ENCODE measurements around the gene ELAPOR1. TPM values are rescaled to one million over a fixed set of nuclear protein-coding genes. Genes with fewer than 3 reads are reported as not detected.

ELAPOR1 gene
- total and polyA plus RNA-seq, 9 of the 15 experiments (the other 6 are each of a cell fraction or from before 2014, with no cell fraction given), result 0.07 to 1.2 (median 0.18) TPM

GRCh38 chr1:109075531-109076490 lies 38.1 kb upstream of the ELAPOR1 start, which contains the start of gene TAF13 (continued):
- TF ChIP-seq BCLAF1 (IDR thresholded peaks at IDR 0.05; ENCODE audit: borderline replicate concordance in 1 of 2, control insufficient read depth in 1 of 2, low read depth in 2 of 2, low read length in 1 of 2) (no peak; a peak in 1 of 4 replicates), ZNF232 (CRISPR knock-in tag; IDR thresholded peaks at IDR 0.05) (no peak), DDX20 (tag; IDR thresholded peaks at IDR 0.05; ENCODE audit: low read depth) (no peak), ZNF589 (CRISPR knock-in tag; IDR thresholded peaks at IDR 0.05; ENCODE audit: low read depth) (peak; percentile 75), ZC3H11A (IDR thresholded peaks at IDR 0.05; ENCODE audit: low read depth, low read length) (peak; percentile 56; the same call in 1 of the 2 replicates), SMAD4 (CRISPR knock-in tag; conservative IDR thresholded peaks at IDR 0.05) (peak; percentile 34; the same call in 1 of the 2 replicates), SNIP1 (IDR thresholded peaks at IDR 0.05; ENCODE audit: low read depth) (no peak), MYBL2 (IDR thresholded peaks at IDR 0.05; ENCODE audit: low read depth) (no peak), MYBL2 (CRISPR knock-in tag; IDR thresholded peaks at IDR 0.05; ENCODE audit: borderline replicate concordance) (no peak), JUND (IDR thresholded peaks at IDR 0.05; ENCODE audit: borderline replicate concordance, low read depth, low read length) (peak; percentile 81), JUND (tag; IDR thresholded peaks at IDR 0.05; ENCODE audit: borderline replicate concordance, low read depth, low read length) (peak; percentile 69; the same call in 2 of the 3 replicates), CC2D1A (IDR thresholded peaks at IDR 0.05) (peak; percentile 47; the same call in 1 of the 2 replicates), ARID3B (CRISPR knock-in tag; IDR thresholded peaks at IDR 0.05; ENCODE audit: borderline replicate concordance) (0 out of 2 replicates have a peak, but pooled peaks have one; percentile 12), ATF2 (CRISPR knock-in tag; IDR thresholded peaks at IDR 0.05) (no peak), SLC30A9 (CRISPR knock-in tag; IDR thresholded peaks at IDR 0.05) (no peak), ATF7 (IDR thresholded peaks at IDR 0.05) (peak; percentile 89), RBM25 (IDR thresholded peaks at IDR 0.05; ENCODE audit: low read depth, low read length, severe bottlenecking) (no peak), ZC3H8 (IDR thresholded peaks at IDR 0.05) (peak; percentile 30; the same call in 1 of the 2 replicates)

All from K562 (cell line).